HG03354 (cell line): Measurements from ENCODE around the gene KSR1.
"Not testable (repeated sequence)": the region's sequence is repeated elsewhere in the genome, so short reads cannot be mapped to it uniquely, and the experiment has no call there.

Experiments
- ATAC-seq: cut with Tn5 transposase; IDR thresholded peaks from one replicate; pipeline ENCODE4 v1.9.1; 2021; ENCODE audit warnings: mild to moderate bottlenecking; ENCODE audit not compliant: unreplicated experiment, poor library complexity, severe bottlenecking

Gene KSR1

DNA sequence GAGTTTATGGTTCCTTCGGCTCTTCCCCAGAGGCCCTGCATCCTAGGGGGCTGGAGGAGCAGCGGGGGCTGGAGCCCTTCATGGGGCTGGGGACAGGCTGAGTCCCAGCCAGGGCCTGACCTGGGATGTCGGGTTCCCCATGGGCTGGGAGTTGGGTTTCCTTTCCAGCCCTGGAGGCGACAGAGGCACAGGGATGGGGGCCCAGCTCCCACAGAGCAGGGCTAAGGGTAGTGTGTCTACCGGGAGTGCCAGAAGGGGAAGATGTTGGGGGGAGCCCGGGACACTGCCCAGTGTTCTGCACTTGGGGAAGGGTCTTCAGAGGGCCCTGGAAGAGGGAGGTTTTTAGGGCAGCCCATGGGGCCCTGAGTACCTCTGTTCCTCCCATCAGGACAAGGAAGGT lies 30.7 kb upstream of the KSR1 start:
- not testable (repeated sequence) for ATAC-seq

DNA sequence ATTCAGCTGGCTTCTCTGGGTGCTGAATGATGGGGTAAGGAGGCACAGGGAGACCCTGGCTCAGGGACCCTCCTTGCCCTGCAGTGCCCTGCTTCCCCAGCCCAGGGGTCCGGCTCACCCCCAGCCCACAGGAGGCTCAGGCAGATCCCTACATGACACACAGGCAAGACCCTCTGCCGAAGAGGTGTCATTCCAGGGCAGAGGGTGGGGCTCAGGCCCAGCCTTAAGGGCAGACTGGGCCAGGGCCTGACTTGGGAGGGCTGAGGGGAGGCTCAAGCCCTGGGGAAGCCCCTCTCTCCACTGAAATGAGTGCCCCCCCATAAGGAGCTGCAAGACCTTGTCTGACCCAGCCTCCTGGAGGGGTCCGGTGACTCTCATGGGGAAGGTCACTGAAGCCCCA lies 30.3 kb upstream of the KSR1 start:
- ATAC-seq, result no peak

DNA sequence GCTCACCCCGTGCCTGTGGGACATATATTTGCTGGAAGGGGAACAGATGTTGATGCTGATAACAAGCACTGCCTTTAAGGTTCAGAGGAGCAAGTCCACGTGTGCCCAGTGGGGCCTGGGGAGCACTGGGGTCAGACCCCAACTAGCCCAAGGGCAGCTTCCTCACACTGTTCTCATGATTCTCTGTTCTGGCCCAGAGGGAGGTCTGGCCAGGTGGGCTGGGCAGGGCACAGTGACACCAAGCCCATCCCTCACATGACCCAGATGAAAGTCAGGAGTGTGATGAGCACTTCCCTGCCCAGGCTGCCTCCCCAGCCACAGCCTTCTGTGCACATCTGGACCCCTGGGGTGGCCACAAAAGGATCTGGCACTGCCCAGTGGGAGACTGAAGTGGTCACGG lies 29.8 kb upstream of the KSR1 start:
- ATAC-seq, result not testable (repeated sequence)

DNA sequence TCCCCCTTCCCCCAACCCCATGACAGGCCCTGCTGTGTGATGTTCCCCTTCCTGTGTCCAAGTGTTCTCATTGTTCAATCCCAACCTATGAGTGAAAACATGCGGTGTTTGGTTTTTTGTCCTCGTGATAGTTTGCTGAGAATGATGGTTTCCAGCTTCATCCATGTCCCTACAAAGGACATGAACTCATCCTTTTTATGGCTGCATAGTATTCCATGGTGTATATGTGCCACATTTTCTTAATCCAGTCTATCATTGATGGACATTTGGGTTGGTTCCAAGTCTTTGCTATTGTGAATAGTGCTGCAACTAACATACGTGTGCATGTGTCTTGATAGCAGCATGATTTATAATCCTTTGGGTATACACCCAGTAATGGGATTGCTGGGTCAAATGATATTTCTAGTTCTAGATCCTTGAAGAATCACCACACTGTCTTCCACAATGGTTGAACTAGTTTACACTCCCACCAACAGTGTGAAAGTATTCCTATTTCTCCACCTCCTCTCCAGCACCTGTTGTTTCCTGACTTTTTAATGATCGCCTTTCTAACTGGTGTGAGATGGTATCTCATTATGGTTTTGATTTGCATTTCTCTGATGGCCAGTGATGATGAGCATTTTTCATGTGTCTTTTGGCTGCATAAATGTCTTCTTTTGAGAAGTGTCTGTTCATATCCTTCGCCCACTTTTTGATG lies 28.9 kb upstream of the KSR1 start:
- not testable (repeated sequence) for ATAC-seq

DNA sequence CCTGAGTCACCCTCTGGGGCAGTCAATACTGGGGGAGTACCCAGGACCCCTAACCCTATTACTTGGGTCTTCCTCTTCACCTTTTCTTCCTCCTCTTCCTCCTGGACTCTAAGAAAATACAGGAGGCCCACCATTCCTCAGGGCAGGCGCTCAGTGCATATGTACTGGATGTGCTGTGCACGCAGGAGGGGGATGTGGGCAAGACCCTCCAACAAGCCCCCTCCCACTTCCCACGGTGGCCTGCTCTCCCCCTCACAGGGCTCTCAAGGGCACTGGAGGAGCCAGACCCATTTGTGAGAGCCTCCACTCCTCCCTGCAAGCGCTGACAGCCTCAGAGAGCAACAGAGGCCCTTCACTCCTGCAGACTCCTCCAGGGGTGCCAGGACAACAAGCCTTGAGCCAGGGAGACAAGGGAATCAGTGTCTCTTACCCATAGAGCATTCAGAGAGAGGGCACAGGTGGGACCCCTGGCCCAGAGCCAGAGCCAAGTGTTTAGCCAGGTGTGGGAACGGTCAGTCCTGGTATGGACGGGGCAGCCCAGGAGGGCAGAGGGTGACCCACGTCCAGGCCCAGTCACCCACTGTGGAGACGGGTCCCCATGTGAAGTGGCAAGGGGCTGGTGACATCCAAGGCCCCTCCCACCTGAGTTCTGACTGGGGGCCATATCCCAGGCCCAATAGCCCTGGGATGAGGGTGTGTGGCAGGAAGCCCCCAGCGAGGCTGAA lies 27.3 kb upstream of the KSR1 start:
- no peak for ATAC-seq

DNA sequence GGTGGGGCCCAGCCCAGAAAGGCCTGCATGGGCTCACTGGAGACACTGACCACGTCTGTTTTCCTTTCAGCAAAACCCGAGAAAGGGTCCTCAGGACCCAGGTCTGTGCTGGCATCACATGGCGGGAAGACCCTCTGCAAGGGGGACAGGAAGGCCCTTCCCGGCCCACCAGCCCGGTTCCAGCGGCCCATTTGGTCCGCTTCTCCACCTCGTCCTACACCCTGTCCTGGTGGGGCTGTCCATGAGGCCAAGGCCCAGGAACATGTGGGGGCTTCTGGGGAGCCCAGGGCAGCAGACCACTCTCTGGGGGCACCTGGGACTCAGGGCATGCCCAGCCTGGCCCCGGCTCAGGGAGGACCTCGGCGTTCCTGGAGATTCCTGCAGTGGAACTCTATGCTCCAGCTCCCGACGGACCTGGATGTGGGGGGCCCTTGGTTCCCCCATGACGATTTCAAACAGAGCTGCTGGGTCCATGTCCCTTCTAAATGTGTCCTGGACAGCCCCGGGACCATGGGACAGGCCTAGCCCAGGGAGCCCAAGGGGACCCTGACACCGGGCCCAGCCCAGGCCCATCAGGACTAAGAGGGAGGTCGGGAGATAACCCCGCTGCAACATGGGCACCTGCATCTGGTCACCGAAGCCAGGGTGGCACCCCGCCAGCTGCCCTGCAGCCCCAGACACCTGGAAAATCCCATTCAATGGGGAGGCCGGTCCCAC lies 26.4 kb upstream of the KSR1 start:
- ATAC-seq, result no peak

DNA sequence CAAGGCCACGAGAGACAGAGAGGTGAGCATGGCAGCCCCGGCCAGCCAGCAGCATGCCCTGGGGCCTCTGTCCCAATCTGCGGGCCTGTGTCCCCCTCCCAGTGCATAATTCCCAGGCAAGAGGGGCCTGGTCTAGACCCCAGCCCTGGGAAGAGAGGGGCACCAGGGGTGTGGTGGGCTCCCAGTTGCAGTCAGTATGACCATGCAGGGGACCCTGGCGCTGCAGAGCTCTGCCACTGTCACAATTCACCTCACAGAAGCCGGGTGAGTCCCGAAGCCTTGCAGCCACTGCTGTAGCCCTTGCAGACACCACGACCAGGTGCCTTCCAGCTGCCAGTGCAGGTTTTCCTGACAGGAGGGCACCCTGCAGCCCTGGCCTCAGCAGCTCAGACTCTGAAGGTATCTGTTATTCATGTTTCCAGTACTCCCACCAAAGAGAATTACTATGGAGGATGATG lies 25.8 kb upstream of the KSR1 start:
- ATAC-seq, result no peak

DNA sequence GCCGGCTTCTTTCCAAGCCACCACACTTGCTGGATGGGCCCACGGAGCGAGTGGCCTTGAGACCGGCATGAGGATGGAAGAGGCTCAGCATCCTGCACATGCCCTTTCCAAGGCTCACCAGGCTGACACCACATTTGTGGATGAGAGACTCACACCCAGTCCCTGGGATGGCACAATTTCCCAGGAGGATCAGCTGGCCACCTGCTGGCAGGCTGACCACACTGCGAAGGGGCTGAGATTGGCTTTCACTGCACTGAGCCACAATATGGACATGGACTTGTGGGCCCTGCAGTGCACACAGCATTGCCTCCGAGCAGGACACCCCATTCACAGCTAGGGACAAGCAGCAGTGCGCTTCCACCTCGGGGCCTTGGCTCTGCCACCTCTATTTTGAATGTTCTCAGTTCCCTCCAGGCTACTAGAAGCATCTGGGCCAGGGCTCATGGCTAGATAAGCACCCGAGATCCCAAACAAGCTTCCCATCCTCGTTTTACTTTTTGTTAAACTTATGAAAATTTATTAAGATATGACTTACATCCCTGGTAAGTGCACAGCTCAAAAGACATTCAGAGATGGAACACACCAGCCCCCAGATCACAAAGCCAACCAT lies 25.3 kb upstream of the KSR1 start:
- ATAC-seq, result no peak

DNA sequence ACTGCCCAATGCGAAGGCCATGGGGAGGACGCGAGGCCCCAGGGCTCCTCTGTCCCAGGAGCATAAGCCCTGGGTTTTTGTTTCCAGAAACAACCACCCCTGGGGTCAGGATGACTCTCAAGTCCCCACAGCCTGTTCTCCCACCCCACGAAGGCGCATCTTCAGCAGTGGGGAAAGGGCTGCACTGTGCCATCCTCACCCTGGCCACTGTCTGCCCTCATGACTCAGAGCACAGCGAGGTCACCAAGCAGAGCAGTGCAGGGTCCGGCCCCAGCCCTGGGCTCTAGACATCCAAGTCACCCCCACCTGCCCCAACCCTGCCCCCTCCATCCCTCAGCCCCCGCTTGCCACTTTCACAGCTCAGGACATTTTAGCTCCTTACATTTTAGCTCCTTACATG lies 22.7 kb upstream of the KSR1 start:
- no peak for ATAC-seq

DNA sequence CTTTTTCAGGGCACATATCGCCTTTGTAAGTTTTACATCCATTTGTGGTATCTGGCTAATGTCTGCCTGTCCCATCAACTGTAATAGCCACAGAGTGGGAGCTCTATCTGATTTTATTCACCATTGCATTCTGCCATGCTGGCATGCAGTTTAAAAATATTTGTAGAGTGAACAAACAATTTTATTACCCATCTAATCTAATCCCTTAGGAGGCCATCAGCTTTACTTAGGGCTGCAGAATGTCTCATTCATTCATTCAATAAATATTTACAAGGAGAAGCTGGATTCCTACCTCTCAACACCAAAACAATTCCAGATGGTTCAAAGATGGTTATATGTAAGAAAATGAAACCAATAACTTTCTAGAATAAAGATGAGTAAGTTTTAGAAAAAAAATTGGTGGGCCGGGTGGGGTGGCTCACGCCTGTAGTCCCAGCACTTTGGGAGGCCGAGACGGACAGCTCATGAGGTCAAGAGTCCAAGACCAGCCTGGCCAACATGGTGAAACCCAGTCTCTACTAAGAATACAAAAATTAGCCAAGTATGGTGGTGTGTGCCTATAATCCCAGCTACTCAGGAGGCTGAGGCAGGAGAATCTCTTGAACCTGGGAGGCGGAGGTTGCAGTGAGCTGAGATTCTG lies 20.7 kb upstream of the KSR1 start:
- not testable (repeated sequence) for ATAC-seq

DNA sequence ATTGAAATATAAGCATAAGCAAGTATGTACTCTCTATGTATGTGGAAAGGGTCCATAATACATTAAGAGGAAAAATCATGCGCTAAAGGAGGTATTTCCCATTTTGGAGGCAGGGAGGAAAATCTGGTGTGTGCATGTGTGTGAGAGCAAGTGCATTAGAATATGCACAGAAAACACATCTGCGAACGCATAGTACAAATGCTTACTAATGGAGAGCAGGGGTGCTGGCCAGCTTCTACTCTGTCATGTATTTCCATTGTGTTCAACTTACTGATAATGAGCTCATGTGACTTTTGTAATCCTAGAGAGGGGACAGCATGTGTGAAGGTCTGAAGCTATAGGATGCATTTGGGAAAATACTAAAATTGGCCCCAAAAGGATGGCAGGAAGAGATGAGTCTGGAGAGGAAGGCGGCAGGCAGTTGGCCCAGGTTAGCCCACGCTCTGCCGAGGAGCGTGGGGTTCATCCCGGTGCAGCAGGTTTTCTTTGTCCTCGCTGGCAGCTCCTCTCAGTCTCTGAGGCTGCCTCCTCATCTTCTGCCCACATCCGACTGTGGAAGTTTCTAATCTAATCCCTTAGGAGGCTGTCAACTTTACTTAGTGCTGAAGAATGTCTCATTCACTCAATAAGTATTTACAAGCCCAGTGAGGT lies 17.8 kb upstream of the KSR1 start:
- ATAC-seq, result no peak

DNA sequence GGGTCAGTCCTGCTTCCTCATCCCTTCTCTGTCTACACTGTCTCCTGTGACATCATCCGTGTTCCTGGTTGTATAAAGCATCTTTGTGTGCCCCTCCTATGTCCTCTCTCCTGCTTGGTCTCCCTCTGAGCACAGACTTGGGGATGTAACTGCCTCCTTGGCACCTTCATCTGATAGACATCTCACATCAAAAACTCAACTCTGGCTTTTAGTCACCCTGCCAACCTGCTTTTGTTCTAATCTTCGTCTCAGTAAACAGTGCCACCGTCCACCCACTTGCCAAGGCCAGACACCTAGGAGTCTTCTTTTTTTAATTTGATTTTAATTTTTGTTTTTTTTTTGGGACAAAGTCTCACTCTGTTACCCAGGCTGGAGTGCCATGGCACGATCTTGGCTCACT lies 16.9 kb upstream of the KSR1 start:
- no peak for ATAC-seq

DNA sequence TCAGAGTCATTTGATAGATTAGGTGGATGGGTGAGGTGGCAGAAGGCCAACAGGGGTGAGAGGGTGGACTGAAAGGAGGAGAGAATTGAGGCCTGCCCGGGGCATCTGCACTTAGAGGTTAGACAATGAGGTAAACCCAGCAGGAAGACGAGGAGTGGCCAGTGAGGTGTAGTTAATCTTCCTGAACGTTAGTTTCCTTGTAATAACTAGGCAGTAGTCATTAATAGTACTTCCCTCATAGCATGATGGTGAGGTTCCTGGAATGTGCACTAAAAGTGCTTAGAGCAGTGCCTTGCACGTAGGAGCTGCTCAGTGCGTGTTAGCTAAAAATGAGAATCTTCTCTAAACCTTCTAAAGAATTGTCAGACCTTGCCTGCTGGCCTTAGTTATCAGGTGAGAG lies 13.5 kb upstream of the KSR1 start:
- ATAC-seq, result no peak

DNA sequence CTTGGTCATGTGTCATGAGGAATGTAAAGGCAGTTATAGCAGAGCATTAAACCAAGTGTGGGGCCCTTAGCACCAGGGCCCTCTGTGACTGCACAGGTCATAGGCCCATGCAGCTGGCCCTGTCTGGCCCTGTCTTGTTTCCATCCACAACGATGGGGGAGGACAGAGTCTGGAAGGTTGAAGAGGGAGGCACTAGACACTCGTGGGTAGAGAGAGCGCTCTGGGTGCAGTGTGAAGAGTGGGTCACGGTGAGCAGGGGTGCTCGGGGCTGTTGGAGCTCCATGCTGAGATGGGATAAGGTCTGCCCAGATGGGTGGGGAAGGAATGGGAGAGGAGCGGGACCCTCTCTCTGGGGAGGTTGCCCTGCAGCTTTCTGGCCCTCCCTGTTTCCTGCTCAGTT lies 12.8 kb upstream of the KSR1 start:
- no peak for ATAC-seq

DNA sequence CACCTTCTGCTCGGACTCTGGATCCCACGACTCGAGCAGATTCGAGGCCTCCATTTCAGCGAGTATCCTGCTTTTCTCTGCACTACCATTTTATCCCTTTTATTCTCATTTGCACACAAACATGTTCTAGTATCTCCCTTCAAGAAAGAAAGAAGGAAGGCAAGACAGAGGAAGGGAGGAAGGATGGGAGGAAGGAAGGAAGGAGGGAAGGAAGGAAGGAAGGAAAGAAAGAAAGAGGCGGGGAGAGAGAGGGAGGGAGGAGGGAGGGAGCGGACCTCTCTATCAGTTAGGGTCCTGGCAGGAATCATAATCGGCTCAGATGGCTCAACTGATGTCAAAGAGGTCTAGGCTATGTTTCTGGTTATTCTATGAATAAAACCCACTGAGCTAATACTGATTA lies 10.3 kb upstream of the KSR1 start:
- ATAC-seq, result no peak

DNA sequence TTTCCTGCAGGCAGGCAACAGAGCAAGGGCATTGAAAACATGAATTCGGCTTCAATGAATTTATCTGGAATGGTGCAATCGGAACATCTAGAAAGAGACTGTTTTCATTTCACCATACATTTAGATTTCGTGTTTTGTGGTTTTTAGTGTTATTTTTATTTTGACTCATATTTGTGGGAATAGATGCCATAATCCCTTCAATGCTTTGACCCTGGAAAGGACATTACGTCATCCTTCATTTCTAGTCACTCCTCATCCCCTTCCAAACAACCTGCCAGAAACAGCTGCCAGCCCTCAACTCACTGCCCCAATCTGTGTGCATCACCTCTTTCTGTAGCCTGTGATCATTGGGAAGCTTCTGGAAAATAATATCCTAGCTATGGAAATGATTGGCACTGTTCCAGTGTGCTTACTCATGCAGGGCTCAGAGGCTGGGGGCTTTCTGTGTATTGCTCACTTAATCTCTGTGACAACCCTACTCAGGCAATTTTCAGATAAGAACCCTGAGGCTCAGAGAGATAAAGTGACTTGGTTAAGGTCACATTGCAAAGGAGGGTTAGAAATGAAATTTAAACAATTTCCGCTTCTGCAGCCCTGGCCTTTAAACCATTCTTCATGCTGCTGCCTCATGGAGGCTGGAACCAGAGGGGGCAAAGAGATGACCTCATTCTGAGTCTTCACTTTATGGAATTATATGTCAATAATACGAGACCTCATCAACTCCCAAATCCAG lies 9.5 kb upstream of the KSR1 start:
- no peak for ATAC-seq

DNA sequence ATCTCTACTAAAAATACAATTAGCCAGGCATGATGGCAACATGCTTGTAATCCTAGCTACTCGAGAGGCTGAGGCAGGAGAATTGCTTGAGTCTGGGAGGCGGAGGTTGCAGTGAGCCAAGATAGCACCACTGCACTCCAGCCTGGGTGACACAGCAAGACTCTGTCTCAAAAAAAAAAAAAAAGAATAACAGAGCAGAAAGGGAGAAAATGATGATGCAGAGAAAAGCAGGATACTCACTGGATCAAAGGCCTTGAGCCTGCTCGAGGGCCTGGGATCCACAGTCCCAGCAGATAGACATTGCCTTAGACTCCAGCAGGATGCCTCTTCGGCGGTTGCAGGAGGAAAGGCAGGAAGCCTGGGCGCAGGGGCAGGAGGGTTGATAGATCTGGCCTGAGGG lies 7.7 kb upstream of the KSR1 start:
- not testable (repeated sequence) for ATAC-seq

DNA sequence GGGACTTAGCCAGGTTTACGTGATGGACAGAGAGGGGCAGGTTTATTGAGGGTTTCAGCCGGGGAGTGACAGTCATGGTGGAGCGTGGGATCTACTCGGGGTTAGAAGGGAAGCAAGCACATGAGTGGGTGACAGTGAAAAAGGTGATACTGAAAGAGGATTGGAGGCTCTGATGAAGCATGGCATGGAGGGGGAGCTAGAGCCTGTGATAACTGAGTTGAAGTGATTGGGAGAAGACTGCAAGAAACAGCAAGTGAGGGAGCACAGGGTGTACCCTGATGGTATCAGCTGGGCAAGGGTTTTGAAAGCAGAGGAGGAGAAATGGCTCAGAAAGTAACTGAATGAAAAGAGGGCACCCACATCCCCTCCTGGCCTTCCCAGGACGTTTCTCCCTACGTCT lies 6.7 kb upstream of the KSR1 start:
- ATAC-seq, result no peak

DNA sequence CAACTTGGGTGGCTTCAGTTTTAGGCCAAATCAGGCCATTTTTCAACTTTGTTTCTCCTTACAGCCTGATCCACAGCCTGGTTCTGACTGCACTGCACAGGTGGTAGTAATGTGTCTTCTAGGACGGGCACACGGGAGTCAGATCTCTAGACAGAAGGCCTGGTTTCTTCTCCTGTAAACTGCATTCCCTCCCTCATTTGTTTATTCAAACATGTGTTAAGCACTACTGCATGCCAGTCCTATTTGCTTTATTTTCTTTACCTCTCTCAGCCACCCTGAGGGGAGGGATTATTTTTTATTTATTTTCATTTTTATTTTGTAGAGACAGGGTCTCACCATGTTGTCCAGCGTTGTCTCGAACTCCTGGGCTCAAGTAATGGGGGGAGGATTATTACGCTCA lies 6.3 kb upstream of the KSR1 start:
- ATAC-seq, result no peak
